CD4-positive, alpha-beta T cell treated with Interleukin-10 for 1 hour (primary cell): ENCODE results near the gene WASF3.
"Not testable (repeated sequence)": the region's sequence is repeated elsewhere in the genome, so short reads cannot be mapped to it uniquely, and the experiment has no call there.

Experiments used
- DNase-seq: peaks from one replicate; pipeline ENCODE4 v3.0.0-alpha.2; 2020

The WASF3 gene

GRCh38 chr13:26636073-26636472, 78.6 kb downstream of the WASF3 start:
- DNase-seq: not testable (repeated sequence)

- no peak for DNase-seq
Measured at GRCh38 chr13:26646603-26647002, 89.1 kb downstream of the WASF3 start.

GRCh38 chr13:26651234-26651633, 93.8 kb downstream of the WASF3 start:
- no peak for DNase-seq

- no peak for DNase-seq
Measured at GRCh38 chr13:26653310-26653709, 95.8 kb downstream of the WASF3 start.

GRCh38 chr13:26653842-26654241, 96.4 kb downstream of the WASF3 start:
- no peak for DNase-seq

GRCh38 chr13:26656919-26657318, 99.4 kb downstream of the WASF3 start:
- no peak for DNase-seq

- no peak for DNase-seq
Measured at GRCh38 chr13:26658448-26659385, 101.2 kb downstream of the WASF3 start.

GRCh38 chr13:26660185-26660584, 102.7 kb downstream of the WASF3 start:
- no peak for DNase-seq

- no peak for DNase-seq
Measured at GRCh38 chr13:26660766-26661165, 103.3 kb downstream of the WASF3 start.

- DNase-seq: no peak
Measured at GRCh38 chr13:26663791-26664190, 106.3 kb downstream of the WASF3 start.

- no peak for DNase-seq
Measured at GRCh38 chr13:26664286-26664685, 106.8 kb downstream of the WASF3 start.

- no peak for DNase-seq
Measured at GRCh38 chr13:26664876-26665275, 107.4 kb downstream of the WASF3 start.

- no peak for DNase-seq
Measured at GRCh38 chr13:26668357-26669146, 111.1 kb downstream of the WASF3 start.

- DNase-seq: no peak
Measured at GRCh38 chr13:26673890-26674289, 116.4 kb downstream of the WASF3 start.

GRCh38 chr13:26677156-26677555, 119.7 kb downstream of the WASF3 start:
- no peak for DNase-seq

GRCh38 chr13:26678330-26678729, 120.8 kb downstream of the WASF3 start:
- DNase-seq: no peak

GRCh38 chr13:26678796-26679195, 121.3 kb downstream of the WASF3 start:
- DNase-seq: no peak

- no peak for DNase-seq
Measured at GRCh38 chr13:26679411-26680122, 122.1 kb downstream of the WASF3 start.

- no peak for DNase-seq
Measured at GRCh38 chr13:26680123-26680450, 122.6 kb downstream of the WASF3 start.

GRCh38 chr13:26680572-26680971, 123.1 kb downstream of the WASF3 start:
- no peak for DNase-seq

GRCh38 chr13:26681036-26681435, 123.6 kb downstream of the WASF3 start:
- DNase-seq: no peak

GRCh38 chr13:26682606-26683005, 125.1 kb downstream of the WASF3 start:
- no peak for DNase-seq

- no peak for DNase-seq
Measured at GRCh38 chr13:26685606-26686005, 128.1 kb downstream of the WASF3 start.
